GM19463 (cell line): Measurements from ENCODE around the gene PCYT1A.
"Not testable (repeated sequence)": the region's sequence is repeated elsewhere in the genome, so short reads cannot be mapped to it uniquely, and the experiment has no call there.

Source experiments
- ATAC-seq: cut with Tn5 transposase; IDR thresholded peaks from one replicate; pipeline ENCODE4 v1.9.1; 2021; ENCODE audit warnings: mild to moderate bottlenecking, moderate library complexity; ENCODE audit not compliant: unreplicated experiment

PCYT1A gene

DNA sequence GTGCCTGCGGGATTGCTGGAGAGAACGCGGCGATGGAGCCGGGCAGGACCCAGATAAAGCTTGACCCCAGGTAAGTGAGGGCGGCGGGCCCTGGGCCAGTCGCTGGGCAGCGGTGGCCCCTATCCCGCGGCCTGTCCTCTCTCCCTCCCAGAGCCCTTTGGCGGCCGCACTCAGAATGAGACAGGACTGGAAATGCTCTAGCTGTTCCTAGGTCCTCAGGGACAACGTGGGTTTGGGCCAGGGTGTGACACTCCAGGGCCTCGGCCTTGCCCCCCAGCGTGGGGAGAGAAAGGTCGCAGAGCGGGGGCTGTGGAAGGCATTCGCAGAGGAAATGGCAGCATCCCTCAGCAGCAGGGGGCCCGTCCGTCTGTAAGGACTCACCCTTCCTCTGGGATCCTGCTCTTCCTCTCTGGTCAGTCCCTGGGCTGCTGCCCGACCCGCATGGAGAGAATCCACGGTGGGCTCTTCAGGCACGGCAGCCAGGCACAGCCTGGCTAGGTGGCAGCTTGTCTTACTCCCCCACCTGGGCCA lies 70.8 kb downstream of the PCYT1A start:
- no peak for ATAC-seq

DNA sequence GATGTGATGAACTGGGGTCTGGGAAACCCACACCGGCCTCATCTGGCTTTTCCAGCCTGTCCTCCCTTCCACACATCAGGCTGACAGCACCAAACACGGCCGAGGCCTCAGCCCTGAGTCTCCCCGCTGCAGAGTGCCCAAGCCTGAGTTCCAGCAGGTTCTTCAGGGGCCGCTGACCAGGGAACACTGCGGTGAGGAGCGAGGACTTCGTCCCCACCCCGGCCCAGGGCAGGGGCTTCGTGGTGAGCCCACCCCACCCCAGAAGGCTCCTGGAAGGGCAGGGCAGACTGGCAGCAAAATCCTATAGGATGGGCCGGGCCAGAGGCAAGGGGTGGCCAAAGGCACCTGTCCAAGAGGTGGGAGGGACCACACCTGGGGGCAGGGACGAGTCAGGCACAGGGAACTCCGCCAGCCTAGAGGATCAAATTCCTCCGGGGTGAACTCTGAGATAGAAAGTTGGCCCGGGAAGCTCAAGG lies 71.4 kb downstream of the PCYT1A start, which contains the start of gene SLC51A:
TSS of gene SLC51A (plus strand) at position 446 of the 476 bp plus-strand sequence. CDS start 179 bp downstream, outside the sequence.
- no peak for ATAC-seq

DNA sequence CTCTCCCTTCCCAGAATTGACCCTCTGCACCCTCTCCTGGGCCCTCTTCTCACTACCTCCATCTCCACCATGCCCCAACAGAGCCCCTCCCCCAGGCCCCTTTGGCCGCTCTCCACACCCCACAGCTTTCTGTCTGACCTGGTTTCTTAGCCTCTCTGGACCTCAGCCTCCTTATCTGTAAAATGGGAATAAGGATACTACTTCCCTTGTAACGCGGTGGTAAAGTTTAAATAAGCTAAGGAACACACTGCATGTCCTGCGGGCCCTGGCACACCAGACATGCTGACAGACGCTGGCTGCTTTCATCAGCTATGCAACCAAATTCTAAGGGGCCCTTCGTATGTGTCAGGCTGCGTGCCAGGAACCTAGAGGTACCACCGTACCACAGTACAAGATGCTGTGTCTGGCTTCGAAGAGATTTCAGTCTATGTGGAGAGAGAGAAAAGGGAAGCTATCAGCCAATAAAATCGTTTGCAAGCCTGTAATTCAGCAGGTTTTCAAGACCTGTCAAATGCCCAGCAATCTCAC lies 72.0 kb downstream of the PCYT1A start:
- ATAC-seq, result no peak

DNA sequence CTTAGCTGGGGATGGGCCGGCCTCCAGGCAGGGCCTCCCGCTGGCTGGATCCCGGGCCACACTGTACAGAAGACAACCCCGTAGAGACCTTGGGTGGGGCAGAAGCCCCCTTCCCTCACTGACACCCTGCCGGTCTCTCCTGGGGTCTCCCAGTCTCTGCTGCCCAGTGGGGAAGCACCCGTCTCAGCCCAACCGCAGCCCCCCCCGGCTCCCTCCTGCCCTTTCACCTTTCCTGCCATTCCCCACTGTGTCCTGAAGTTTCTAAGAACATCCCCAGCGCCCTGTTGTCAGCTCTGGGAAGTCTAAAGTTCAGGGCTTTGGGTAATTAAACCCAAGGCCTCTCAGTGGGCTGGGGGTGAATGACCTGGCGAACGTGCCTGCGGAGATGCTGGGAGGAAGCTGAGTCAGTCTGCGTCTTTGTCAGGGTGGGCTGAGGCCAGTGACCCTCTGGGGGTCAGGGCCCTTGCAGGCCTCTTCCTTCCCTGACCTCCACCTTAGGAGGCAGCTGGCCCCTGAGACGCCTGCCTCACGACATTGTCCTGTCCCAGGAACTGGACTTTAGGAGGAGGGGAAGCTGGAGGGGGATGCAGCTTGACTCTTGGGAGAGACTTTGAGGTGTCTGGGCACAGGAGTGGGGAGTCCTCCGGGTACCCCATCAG lies 72.6 kb downstream of the PCYT1A start:
- no peak for ATAC-seq

DNA sequence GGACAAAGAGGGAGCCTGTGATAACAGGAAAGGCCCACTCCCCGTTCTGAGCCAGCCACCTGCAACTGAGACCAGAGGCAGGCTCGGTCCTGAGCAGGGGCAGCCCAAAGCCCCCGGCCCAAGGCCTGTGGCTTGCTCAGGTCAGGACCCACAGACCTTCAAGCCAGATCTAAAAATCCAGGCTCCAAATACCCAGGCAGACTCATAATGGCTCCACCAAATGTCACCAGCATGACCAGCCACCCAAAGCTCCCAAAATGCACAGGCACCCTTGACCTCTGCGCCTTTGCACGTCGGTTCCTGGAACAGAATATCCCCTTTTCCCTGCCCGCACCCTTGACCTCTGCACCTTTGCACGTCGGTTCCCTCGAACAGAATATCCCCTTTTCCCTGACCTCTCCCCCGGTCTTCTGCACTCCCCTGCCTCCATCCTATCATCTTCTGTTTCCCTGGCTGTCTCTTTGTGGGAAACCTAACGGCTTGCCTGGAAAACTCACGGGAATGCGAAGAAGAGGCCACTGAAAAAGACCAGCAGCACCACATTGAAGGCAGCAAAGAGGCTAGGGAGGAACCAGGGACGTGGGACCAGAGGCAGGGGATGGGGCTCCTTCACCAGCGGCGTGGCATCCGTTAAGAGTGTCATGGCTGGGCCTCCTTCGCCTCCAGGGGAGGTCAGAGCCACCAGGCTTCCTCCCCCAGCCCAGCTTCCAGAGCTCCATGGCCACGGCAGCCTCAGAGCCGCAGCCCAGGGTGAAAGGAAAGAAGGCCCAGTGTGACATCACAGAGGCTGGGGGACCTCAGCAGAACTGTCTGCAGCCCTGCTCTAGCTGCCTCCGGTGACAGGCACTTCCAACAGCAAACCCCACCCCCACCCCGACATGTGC lies 76.6 kb downstream of the PCYT1A start, which contains the start of gene ZDHHC19:
TSS of gene ZDHHC19 (minus strand) at position 728 of the 884 bp plus-strand sequence. CDS start at position 643, 85 bp downstream.
- ATAC-seq, result no peak

DNA sequence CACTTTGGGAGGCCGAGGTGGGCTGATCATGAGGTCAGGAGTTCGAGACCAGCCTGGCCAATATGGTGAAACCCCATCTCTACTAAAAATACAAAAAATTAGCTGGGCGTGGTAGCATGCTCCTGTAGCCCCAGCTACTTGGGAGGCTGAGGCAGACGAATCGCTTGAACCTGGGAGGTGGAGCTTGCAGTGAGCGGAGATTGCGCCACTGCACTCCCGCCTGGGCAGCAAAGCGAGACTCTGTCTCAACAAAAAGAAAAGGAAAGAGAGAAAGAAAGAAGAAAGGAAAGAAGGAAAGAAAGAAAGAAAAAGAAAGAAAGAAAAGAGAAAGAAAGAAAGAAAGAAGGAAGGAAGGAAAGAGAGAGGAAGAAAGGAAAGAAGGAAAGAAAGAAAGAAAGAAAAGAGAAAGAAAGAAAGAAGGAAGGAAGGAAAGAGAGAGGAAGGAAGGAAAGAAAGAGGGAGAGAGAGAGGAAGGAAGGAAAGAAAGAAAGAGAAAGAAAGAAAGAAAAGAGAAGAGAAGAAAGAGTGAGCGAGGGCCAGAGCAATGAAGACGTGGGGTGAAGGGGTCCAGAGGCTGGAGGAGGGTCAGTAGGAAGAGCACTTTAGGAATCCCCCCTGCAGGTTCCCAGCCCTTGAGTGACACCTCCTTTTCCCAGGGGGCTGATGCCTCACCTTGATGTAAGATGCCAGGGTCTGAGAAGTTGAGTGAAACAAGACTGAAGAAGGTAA lies 77.4 kb downstream of the PCYT1A start:
- not testable (repeated sequence) for ATAC-seq

DNA sequence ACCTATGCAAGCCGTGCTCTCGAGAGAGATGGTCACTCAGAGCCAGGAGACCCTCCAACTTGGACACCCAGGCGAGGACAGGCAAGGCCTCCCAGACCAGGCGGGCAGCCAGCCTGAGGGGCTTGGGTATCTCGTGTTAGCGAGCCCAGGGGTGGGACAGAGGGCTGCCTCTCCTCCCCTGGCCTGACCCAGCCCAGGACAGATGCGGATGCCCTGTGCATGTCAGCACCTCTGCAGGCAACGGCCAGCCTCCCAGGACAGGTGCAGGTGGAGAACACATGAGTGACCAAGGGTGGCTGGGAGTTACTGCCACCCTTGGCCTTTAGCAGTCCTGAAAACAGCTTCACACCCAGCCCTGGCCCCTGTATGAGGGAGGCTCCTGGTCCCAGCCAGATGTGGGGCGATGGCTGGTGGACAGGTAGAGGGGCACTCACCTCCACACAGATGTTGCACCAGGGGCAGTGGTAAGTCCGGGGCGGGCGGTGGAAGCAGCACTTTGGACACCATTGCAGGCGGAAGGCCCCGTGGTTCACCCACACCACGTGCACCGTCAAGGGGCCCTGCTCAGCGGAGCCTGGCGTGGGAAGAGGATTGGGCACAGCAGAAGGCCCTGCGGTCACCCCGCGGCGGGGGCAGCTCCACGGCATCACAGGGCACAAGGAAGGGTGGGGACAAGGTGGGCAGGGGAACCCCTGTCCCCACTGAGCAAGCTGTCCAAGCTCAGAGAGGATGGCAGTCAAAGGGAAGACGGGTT lies 78.4 kb downstream of the PCYT1A start:
- no peak for ATAC-seq

DNA sequence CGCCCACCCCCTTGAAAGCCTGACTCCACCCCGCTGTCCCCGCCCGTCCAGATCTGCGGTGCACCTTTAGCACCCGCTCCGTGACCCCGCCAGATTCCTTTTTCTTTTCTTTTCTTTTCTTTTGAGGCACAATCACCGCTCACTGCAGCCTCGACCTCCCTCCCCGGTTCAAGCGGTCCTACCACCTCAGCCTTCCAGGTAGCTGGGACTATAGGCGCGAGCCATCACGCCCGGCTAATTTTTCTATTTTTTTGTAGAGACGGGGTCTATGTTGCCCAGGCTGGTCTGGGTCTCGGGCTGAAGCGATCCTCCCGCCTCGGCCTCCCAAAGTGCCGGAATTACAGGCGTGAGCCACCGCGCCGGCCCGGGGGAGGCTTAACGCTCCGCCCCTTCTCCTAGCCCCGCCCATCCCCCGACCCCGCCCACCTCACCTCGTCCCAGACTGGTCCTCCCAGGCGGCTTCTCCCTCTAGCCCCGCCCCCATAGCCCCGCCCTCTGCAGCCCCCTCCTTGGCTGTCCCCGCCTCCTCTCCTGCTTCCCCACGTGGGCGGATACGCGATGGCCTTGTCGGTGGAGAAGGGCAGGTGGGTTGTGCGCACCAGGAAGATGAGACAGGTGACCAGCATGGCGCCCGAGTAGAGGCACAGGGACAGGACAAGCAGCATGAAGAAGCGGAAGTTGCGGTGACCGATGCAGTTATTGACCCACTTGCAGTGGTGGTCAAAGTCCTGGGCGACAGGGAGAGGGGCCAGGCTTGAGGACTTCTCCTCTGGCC lies 79.5 kb downstream of the PCYT1A start:
- no peak for ATAC-seq

DNA sequence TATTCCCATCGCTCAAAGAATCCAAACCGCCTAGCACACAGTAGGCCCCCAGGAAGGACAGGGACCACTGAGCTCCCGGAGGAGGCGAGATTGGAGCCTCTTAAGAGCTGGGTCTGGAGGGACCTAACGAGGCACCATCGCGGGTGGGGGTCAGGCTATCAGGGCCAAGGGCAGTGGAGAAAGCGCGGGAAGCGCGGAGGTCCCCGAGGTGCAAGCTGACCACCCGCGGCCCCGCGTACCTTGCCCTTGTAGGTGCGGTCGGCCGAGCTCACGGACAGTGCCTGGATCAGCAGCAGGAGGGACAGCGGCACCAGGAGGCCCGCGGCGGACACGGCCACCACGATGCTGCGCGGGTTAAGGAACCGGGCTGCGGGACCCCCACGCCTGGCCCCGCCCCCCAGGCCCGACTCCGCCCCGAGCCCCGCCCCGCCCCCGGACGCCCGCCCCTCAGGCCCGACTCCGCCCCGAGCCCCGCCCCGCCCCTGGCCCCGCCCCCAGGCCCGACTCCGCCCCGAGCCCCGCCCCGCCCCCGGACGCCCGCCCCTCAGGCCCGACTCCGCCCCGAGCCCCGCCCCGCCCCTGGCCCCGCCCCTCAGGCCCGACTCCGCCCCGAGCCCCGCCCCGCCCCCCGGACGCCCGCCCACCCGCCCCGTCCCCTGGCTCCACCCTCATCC lies 80.2 kb downstream of the PCYT1A start:
- no peak for ATAC-seq

DNA sequence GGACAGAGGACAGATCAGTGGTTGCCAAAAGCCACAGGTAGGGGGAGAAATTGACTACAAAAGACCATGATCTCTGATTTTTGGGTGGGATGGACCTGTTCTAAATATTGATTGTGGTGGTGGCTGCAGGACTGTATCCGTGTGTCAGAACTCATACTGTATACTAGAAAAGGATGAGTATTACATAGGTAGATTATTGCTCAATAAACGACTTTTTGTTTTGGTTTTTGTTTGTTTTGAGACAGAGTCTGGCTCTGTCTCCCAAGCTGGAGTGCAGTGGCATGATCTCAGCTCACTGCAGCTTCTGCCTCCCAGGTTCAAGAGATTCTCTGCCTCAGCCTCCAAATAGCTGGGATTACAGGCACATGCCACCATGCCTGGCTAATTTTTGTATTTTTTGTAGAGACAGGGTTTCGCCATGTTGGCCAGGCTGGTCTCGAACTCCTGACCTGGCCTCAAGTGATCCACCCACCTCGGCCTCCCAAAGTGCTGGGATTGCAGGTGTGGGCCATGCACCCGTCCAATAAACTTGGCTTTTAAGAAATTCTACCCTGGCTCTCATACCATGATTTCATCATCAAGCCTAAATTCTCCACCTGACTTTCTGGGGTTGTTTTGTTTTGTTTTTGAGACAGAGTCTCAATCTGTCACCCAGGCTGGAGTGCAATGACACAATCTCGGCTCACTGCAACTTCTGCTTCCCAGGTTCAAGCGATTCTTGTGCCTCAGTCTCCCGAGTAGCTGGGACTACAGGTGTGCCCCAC lies 81.9 kb downstream of the PCYT1A start:
- ATAC-seq, result not testable (repeated sequence)

DNA sequence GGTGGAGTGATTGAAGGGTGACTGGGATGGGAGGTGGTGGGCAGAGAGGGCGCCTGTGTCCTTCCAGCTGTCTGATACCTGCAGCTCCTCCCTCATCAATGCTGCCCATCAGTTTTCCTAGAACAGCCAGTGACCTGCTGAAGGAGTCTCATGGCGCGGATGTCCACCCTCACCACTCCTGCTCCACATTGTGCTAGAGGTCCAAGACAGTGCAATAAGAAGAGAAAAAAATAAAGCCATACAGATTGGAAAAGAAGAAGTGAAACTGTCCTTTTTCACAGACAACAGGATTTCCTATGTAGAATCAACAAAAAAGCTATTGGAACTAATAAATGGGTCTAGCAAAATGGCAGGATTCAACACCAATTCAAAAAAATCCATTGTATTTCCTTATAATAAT lies 83.7 kb downstream of the PCYT1A start:
- no peak for ATAC-seq

DNA sequence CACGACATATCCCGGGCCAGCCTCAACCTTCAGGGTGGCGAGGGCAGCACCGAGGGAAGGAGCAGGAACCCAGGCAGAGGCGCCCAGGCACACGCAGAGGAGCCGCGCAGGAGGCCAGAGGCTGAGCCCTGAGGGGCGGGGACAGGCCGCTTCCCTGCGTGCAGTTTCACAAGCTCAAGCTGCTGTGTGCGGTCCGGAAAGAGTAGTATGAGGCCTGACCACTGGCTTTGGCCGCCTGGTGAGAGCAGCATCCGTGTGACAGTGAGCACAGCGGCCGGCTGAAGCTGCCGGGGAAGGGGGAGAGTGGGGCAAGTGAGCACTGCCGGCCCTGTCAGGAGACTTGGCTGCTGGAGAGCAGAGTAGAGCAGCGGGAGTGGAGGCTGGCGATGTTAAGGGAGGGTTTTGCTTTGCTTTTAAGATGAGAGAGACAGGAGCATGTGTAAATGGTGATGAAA lies 85.0 kb downstream of the PCYT1A start:
- ATAC-seq, result peak; percentile 90

DNA sequence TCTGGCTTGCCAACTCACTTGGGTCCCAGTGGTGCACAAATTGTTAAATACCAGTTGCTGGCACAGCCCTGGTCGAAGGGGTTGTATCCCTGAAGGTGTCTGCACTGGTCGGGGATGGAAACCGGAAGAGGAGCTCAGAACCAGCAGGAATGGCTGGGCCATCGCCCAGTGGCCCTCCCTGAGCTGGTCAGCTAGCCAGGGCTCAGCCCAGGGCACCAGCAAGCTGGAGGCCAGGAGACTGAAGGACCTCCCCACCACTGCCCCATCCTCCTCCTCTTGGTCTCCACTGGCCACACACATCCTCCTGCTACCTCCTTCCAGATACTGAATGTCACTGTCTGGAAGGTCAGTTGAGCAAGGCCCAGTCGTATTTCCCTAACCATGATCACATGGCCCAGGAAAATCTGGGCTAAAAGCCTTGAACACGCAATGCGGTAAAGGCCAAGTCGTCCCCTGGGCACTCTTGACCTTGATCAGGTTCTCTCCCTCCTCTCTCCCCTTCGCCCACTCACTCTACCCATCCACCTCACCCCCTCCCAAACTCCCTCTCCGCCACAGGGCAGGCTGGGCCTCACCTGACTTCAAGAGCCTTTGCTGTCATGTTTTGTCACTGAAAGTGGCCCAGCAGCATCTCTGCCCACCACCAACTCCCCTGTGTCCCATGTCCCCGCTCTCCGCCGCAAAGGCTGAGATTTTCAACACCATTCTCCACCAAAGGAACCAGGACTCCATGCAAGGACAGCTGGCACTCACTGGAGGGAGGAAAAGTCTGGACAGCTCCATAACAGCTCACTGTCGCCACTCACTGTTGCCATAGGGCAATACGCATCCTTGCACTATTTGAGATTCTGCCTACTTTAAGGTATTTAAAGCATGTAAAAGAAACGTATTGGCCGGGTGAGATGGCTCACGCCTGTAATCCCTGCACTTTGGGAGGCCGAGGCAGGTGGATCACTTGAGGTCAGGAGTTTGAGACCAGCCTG lies 88.5 kb downstream of the PCYT1A start:
- no peak for ATAC-seq

DNA sequence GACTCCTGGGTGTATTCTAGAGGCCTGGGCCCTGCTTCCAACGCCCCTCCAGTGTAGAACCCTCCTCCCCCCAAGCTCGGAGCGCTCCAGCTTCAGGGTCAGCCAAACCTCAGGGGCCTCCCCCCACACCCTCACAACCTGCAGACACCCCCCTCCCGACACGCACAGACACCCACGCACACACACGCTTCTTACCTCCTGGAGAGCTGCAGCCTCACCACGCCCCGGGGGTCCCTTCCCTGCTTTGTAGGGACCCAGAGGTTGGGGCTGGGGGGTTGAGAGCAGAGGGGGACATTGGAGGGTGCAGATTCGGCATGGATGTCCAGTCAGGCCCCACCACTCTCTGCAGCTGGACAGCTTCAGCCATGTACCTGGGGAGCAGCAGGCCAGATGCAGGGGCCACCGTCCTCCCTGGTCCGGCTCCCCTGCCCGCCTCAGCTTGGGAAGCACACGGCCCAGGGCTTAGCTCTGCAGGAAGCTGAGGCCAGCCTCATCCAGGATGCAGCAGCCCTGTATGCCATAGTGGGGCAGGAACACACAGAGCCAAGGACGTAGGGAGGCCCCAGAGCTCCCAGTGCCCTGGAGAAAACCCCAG lies 89.3 kb downstream of the PCYT1A start:
- ATAC-seq, result no peak

DNA sequence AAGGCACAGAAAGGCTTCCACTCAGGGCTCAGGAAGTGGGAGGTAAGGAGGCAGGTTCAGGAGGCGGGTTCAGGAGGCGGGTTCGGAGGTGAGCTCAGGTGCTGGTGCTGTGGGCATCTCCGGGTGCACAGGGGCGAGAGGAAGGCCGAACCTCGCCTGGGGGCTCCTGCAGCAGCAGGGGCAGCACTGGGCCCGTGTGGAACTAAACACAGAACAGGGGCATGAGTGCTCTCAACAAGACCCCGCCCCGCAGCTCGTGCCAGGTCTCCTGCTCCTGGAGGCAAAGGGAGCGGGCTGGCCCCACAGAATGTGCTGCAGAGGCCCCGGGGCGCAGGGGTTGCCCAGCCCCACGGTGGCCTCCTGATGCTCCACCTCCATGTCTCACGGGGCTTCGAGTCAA lies 90.0 kb downstream of the PCYT1A start:
- no peak for ATAC-seq

DNA sequence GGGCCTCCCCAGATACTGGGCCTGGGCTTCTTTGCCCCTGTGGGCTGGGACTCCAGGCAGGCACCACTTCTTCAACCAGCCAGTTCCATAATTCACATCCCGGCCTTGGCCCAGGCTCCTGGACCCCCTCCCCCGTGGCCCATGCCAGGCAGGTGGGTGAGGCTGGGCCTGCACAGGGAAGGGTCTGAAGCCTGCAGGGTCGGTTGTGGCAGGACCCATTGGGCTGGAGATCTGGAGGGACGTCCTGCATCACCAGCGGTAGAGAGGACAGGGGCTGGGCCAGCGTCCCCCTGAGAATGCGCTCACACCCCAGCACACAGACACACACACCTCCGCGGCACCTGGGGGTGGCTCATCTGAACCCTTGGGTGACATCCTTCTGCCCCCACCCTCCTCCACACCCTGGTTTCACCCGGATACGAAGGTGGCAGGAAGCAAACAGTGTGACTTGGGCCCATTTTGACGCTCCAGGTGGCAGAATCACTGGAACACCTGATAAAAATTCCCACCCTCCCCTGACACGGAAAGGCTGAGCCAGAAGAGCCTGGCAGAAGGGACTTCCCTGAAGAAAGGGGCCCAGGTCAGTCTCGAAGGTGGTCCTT lies 91.8 kb downstream of the PCYT1A start:
- ATAC-seq, result no peak
